IMR-90 (cell line): ENCODE data around the gene DEPDC5. TPM values are rescaled to one million over a fixed set of nuclear protein-coding genes. Genes with fewer than 3 reads are reported as not detected.

ENCODE experiments used
- ATAC-seq: fragments of 200-7000 bp; cut with Tn5 transposase; 2 replicates; pipeline ENCODE4 v1.9.1; 2020; ENCODE audit warnings: low read depth, mild to moderate bottlenecking, moderate library complexity
- BruUV-seq: library from RNA; stranded (reverse); fragments of 400-500 nt; replicated peaks from 2 replicates; lab custom pipeline; 2021; lab: Mats Ljungman, UMichigan
- CTCF ChIA-PET: fragments of 300-600 bp; formaldehyde crosslinking; extraction: SDS; loops from one replicate; lab custom pipeline; 2021; ENCODE audit warnings: antibody characterized with exemption; lab: Yijun Ruan, JAX
- POLR2A ChIA-PET: fragments of 300-600 bp; sonication (Branson Sonifier 250); formaldehyde crosslinking; loops from one replicate; lab custom pipeline; 2022; ENCODE audit warnings: antibody characterized with exemption; ENCODE audit not compliant: unreplicated experiment; lab: Charles Lee
- DNase-seq: peaks from one replicate; pipeline ENCODE4 v3.0.0; 2013
- H2AFZ ChIP-seq: replicated peaks from 2 replicates; pipeline ENCODE3; 2013; ENCODE audit warnings: low read length, mild to moderate bottlenecking; ENCODE audit not compliant: poor library complexity
- H2AK5ac ChIP-seq: 2 replicates; pipeline ENCODE4 v1.6.1; 2013; ENCODE audit warnings: low read depth, low read length, inconsistent platforms
- H2AK9ac ChIP-seq: replicated peaks from 2 replicates; pipeline ENCODE3; 2013; ENCODE audit warnings: mild to moderate bottlenecking, low read depth, low read length, moderate library complexity; ENCODE audit not compliant: poor library complexity
- H2BK120ac ChIP-seq: 2 replicates; pipeline ENCODE4 v1.6.1; 2013; ENCODE audit warnings: low read depth, low read length, inconsistent platforms
- H2BK15ac ChIP-seq: 3 replicates; pipeline ENCODE4 v1.6.1; 2013; ENCODE audit warnings: low read depth, low read length, inconsistent platforms
- H2BK20ac ChIP-seq: 2 replicates; pipeline ENCODE4 v1.6.1; 2013; ENCODE audit warnings: low read depth, mild to moderate bottlenecking, inconsistent platforms, low read length, moderate library complexity
- H2BK5ac ChIP-seq: 2 replicates; pipeline ENCODE4 v1.6.1; 2013; ENCODE audit warnings: mild to moderate bottlenecking, low read depth, low read length, inconsistent platforms; ENCODE audit not compliant: poor library complexity, severe bottlenecking
- H3K14ac ChIP-seq: replicated peaks from 2 replicates; pipeline ENCODE4 v1.6.1; 2013; ENCODE audit warnings: low read depth, low read length, inconsistent platforms
- H3K18ac ChIP-seq: 2 replicates; pipeline ENCODE4 v1.6.1; 2013; ENCODE audit warnings: low read depth, low read length, control low read depth
- H3K23ac ChIP-seq: 2 replicates; pipeline ENCODE4 v1.6.1; 2013; ENCODE audit warnings: low read depth, low read length, inconsistent platforms
- H3K27ac ChIP-seq: 2 replicates; pipeline ENCODE4 v1.5.1; 2013; ENCODE audit warnings: mild to moderate bottlenecking, control low read depth, low read length; ENCODE audit not compliant: insufficient read depth
- H3K27me3 ChIP-seq: 2 replicates; pipeline ENCODE4 v1.6.1; 2013; ENCODE audit warnings: low read length; ENCODE audit not compliant: control insufficient read depth, insufficient read depth
- H3K36me3 ChIP-seq: 2 replicates; pipeline ENCODE4 v1.6.1; 2013; ENCODE audit warnings: low read length, mixed read lengths; ENCODE audit not compliant: control insufficient read depth, insufficient read depth
- H3K4ac ChIP-seq: 2 replicates; pipeline ENCODE4 v1.6.1; 2013; ENCODE audit warnings: low read depth, low read length, inconsistent platforms
- H3K4me1 ChIP-seq: 2 replicates; pipeline ENCODE4 v1.6.1; 2013; ENCODE audit warnings: low read length, mixed read lengths; ENCODE audit not compliant: control insufficient read depth, insufficient read depth
- H3K4me2 ChIP-seq: 2 replicates; pipeline ENCODE4 v1.6.1; 2013; ENCODE audit warnings: low read depth, mild to moderate bottlenecking, control low read depth, low read length, moderate library complexity
- H3K4me3 ChIP-seq: 2 replicates; pipeline ENCODE4 v1.5.1; 2013; ENCODE audit warnings: low read depth, mild to moderate bottlenecking, control low read depth, low read length, moderate library complexity; ENCODE audit not compliant: insufficient read depth
- H3K56ac ChIP-seq: 2 replicates; pipeline ENCODE4 v1.6.1; 2013; ENCODE audit warnings: low read length, inconsistent platforms; ENCODE audit not compliant: insufficient read depth; ENCODE audit errors: extremely low read depth
- H3K79me1 ChIP-seq, 2 experiments: 2 replicates each; pipeline ENCODE4 v1.6.1; 2013; ENCODE audit warnings: low read length in 2 of 2, inconsistent platforms in 1 of 2, low read depth in 1 of 2
- H3K9ac ChIP-seq: 2 replicates; pipeline ENCODE4 v1.6.1; 2013; ENCODE audit warnings: low read depth, low read length, control low read depth
- H3K9me1 ChIP-seq: 2 replicates; pipeline ENCODE4 v1.6.1; 2013; ENCODE audit warnings: low read length, inconsistent platforms; ENCODE audit not compliant: insufficient read depth
- H3K9me3 ChIP-seq: 2 replicates; pipeline ENCODE4 v1.6.1; 2013; ENCODE audit warnings: low read length; ENCODE audit not compliant: control insufficient read depth, insufficient read depth
- H4K20me1 ChIP-seq: 2 replicates; pipeline ENCODE4 v1.6.1; 2013; ENCODE audit warnings: low read length, inconsistent platforms; ENCODE audit not compliant: insufficient read depth
- H4K5ac ChIP-seq: 2 replicates; pipeline ENCODE4 v1.6.1; 2013; ENCODE audit warnings: mild to moderate bottlenecking, low read depth, low read length, control low read depth
- H4K8ac ChIP-seq, 2 experiments: 2 replicates each; pipeline ENCODE4 v1.6.1; 2013; ENCODE audit warnings: low read depth in 2 of 2, low read length in 2 of 2, control low read depth in 1 of 2, inconsistent platforms in 1 of 2
- H4K91ac ChIP-seq: 2 replicates; pipeline ENCODE4 v1.6.1; 2013; ENCODE audit warnings: low read depth, low read length, inconsistent platforms; ENCODE audit not compliant: insufficient read depth
- BHLHE40 ChIP-seq: fragments of 150-350 bp; IDR thresholded peaks from 2 replicates; pipeline ENCODE4 v1.6.1; 2016; ENCODE audit warnings: mild to moderate bottlenecking, low read depth, low read length
- CEBPB ChIP-seq: IDR thresholded peaks from 2 replicates; pipeline ENCODE4 v1.6.1; 2012; ENCODE audit warnings: low read depth, low read length, improper control_type of control experiment
- FOS ChIP-seq: fragments of 150-350 bp; IDR thresholded peaks from 2 replicates; pipeline ENCODE4 v1.6.1; 2016; ENCODE audit warnings: low read depth, low read length
- MAFK ChIP-seq: IDR thresholded peaks from 2 replicates; pipeline ENCODE4 v1.6.1; 2012; ENCODE audit warnings: low read depth, low read length, improper control_type of control experiment
- MAZ ChIP-seq: IDR thresholded peaks from 2 replicates; pipeline ENCODE4 v1.6.1; 2012; ENCODE audit warnings: low read depth, mild to moderate bottlenecking, low read length, improper control_type of control experiment, moderate library complexity, borderline replicate concordance
- MXI1 ChIP-seq: IDR thresholded peaks from 2 replicates; pipeline ENCODE4 v1.6.1; 2012; ENCODE audit warnings: low read depth, mild to moderate bottlenecking, low read length, moderate library complexity, borderline replicate concordance
- RAD21 ChIP-seq: IDR thresholded peaks from 2 replicates; pipeline ENCODE4 v1.6.1; 2012; ENCODE audit warnings: low read length, improper control_type of control experiment
- SMC3 ChIP-seq: fragments of 150-350 bp; IDR thresholded peaks from 2 replicates; pipeline ENCODE4 v1.6.1; 2016; ENCODE audit warnings: low read depth, mild to moderate bottlenecking, antibody characterized with exemption, low read length, moderate library complexity
- WGBS, 2 experiments: methylation state at CpG; one replicate each; pipeline versions ENCODE4 v1.1.5 to v1.1.7; 2013; ENCODE audit warnings: missing lambda C conversion rate in 2 of 2; ENCODE audit not compliant: insufficient read length in 1 of 2; ENCODE audit errors: extremely low coverage in 2 of 2; 5-methylcytosine and 5-hydroxymethylcytosine counted together
- dilution Hi-C: fragments of 300-500 bp; cut with HindIII; formaldehyde crosslinking; loops from one replicate; pipeline ENCODE4 v1.14.3; 2018; ENCODE audit warnings: low sequenced_read_pairs; ENCODE audit not compliant: unreplicated experiment
- in situ Hi-C: fragments of 300-500 bp; cut with MboI; formaldehyde crosslinking; loops from 3 replicates; pipeline ENCODE4 v1.14.3; 2019; ENCODE audit warnings: low sequenced_read_pairs, inconsistent platforms, mixed read lengths
- intact Hi-C: fragments of 100-400 bp; cut with micrococcal nuclease; formaldehyde crosslinking; loops from 2 replicates; pipeline ENCODE4 v1.10.0; 2022
- polyA plus RNA-seq, 3 experiments: library from polyadenylated mRNA; depleted of rRNA; stranded (reverse); fragments of >200 nt; gene quantifications; 2 replicates each; pipeline ENCODE4 v1.2.3, GENCODE V29; 2012; ENCODE audit warnings: low replicate concordance in 1 of 3
- total RNA-seq: library from RNA; depleted of rRNA; stranded (reverse); fragments of >200 nt; gene quantifications from 2 replicates; pipeline ENCODE4 v1.2.3, GENCODE V29; 2012
- TF ChIP-seq, protein P1 (sequence below): fragments of 150-350 bp; IDR thresholded peaks from 2 replicates; pipeline ENCODE4 v1.6.1; 2016; ENCODE audit warnings: low read depth, mild to moderate bottlenecking, low read length, moderate library complexity, borderline replicate concordance
- TF ChIP-seq, protein P2 (sequence below): fragments of 150-350 bp; IDR thresholded peaks from 2 replicates; pipeline ENCODE4 v1.6.1; 2017; ENCODE audit warnings: mild to moderate bottlenecking, antibody characterized with exemption, low read length, low read depth
- TF ChIP-seq, protein P3 (sequence below): conservative IDR thresholded peaks from 2 replicates; pipeline ENCODE4 v1.5.1; 2012; ENCODE audit warnings: mild to moderate bottlenecking, low read depth, low read length, improper control_type of control experiment

Gene DEPDC5
- total and polyA plus RNA-seq, 2 of the 4 experiments (the other 2 are of a cell fraction), result 6.6 to 12.9 TPM

DNA sequence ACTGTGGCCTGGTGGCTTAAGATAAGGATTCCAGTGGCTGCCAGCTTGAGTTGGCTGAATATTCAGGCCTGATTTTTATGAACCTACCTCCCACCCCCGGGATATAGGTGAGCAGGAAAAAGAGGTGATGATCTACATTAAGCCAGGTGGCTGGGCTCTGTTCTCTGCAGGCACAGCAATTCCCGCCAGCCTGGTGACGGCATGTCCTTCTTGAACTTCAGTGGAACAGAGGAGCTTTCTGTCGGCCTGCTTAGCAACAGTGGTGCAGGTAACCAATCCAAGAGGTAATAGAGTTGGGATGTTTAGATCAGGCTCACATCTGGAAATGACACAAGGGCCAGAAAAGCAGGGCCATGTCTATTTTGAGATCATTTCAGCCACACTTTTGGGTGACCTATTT is 68.7 kb downstream of the DEPDC5 start:
- H3K27ac ChIP-seq, result no peak overlapping the region
- no peak overlapping the region for H2BK120ac ChIP-seq
- H3K9me3 ChIP-seq, result no peaks in the 10 kb centered on the region
- no peak overlapping the region for H3K4ac ChIP-seq
- H3K79me1 ChIP-seq, result no peaks in the 10 kb centered on the region; a peak in 1 of 4 replicates
- H2BK15ac ChIP-seq, result no peak overlapping the region
- intact Hi-C loops (no loop called here), in situ Hi-C loops (no loop called here), dilution Hi-C loops (no loop called here)
- TF ChIP-seq MXI1 (no peak), BHLHE40 (no peak), FOS (no peak), SMC3 (no peak), CEBPB (no peak), MAFK (no peak), MAZ (no peak), RAD21 (no peak)
- TF ChIP-seq, protein P1, sequence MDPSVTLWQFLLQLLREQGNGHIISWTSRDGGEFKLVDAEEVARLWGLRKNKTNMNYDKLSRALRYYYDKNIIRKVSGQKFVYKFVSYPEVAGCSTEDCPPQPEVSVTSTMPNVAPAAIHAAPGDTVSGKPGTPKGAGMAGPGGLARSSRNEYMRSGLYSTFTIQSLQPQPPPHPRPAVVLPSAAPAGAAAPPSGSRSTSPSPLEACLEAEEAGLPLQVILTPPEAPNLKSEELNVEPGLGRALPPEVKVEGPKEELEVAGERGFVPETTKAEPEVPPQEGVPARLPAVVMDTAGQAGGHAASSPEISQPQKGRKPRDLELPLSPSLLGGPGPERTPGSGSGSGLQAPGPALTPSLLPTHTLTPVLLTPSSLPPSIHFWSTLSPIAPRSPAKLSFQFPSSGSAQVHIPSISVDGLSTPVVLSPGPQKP, result no peak
- TF ChIP-seq, protein P2, sequence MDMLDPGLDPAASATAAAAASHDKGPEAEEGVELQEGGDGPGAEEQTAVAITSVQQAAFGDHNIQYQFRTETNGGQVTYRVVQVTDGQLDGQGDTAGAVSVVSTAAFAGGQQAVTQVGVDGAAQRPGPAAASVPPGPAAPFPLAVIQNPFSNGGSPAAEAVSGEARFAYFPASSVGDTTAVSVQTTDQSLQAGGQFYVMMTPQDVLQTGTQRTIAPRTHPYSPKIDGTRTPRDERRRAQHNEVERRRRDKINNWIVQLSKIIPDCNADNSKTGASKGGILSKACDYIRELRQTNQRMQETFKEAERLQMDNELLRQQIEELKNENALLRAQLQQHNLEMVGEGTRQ, result no peak
- TF ChIP-seq, protein P3, sequence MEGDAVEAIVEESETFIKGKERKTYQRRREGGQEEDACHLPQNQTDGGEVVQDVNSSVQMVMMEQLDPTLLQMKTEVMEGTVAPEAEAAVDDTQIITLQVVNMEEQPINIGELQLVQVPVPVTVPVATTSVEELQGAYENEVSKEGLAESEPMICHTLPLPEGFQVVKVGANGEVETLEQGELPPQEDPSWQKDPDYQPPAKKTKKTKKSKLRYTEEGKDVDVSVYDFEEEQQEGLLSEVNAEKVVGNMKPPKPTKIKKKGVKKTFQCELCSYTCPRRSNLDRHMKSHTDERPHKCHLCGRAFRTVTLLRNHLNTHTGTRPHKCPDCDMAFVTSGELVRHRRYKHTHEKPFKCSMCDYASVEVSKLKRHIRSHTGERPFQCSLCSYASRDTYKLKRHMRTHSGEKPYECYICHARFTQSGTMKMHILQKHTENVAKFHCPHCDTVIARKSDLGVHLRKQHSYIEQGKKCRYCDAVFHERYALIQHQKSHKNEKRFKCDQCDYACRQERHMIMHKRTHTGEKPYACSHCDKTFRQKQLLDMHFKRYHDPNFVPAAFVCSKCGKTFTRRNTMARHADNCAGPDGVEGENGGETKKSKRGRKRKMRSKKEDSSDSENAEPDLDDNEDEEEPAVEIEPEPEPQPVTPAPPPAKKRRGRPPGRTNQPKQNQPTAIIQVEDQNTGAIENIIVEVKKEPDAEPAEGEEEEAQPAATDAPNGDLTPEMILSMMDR, result no peak
- no peak overlapping the region for H2BK20ac ChIP-seq
- H3K4me1 ChIP-seq, result 0 out of 2 replicates have a peak, but pooled peaks cover 2% of the 10 kb centered on the region
- ATAC-seq (no peak), DNase-seq (no peak)
- no peak overlapping the region for H3K4me3 ChIP-seq
- H3K36me3 ChIP-seq, result peaks cover 52% of the 10 kb centered on the region
- H3K23ac ChIP-seq, result no peak overlapping the region
- POLR2A ChIA-PET, result no interaction called here
- H4K8ac ChIP-seq, result no peak overlapping the region
- H3K14ac ChIP-seq, result no peak overlapping the region
- no peak overlapping the region for H2AK9ac ChIP-seq
- H3K9ac ChIP-seq, result no peak overlapping the region
- no peak overlapping the region for H2AK5ac ChIP-seq
- H4K20me1 ChIP-seq, result peaks cover 6% of the 10 kb centered on the region; the same call in 1 of the 2 replicates
- no peak overlapping the region for H3K18ac ChIP-seq
- H4K91ac ChIP-seq, result no peak overlapping the region
- peaks cover 4% of the 10 kb centered on the region for H3K9me1 ChIP-seq
- no CpG with 5 or more reads among the region's 4 CpGs for WGBS, 2 experiments
- no TSS peak for BruUV-seq
- no peak overlapping the region for H4K5ac ChIP-seq
- no peak overlapping the region for H2AFZ ChIP-seq
- CTCF ChIA-PET, result interaction anchor here (0.6 kb wide), 1 partner anchor 440 kb away, joined by 3 read pairs; no protein-coding TSS in a partner anchor
- H3K4me2 ChIP-seq, result no peak overlapping the region
- H3K56ac ChIP-seq, result no peak overlapping the region
- H3K27me3 ChIP-seq, result no peaks in the 10 kb centered on the region
- no peak overlapping the region for H2BK5ac ChIP-seq
